ENCODE measurements around the gene NPR2. TPM values are rescaled to one million over a fixed set of nuclear protein-coding genes. Genes with fewer than 3 reads are reported as not detected.
A peak's percentile ranks its signal among the peaks of the same experiment; 100 is the strongest.

The NPR2 gene
- total RNA-seq, 1 donor from 2014 or later: 22.0 TPM

- no peak for DNase-seq (ENCODE audit: low spot score)
These were observed 27.6 kb upstream of the NPR2 start for GRCh38 chr9:35763803-35764202.

DNA sequence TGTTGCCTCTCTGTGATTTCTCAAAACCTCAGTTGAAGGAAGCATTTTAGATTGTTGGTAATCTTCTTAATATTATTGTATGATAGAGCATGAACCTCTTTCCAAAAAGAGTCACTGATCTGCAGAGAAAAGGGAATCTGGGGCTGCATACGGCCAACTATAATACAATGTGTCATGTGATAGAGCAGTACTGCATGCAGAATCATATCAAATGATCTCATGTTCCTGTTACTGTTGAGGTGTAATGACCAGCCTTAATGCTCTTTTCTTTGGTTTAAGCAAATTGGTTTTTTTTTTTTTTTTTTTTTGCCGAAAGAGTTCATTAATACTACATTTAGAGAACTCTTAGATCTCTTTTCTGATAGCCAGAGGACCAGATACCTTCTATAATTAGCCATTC lies 24.4 kb upstream of the NPR2 start:
- DNase-seq (ENCODE audit: low spot score): no peak

DNA sequence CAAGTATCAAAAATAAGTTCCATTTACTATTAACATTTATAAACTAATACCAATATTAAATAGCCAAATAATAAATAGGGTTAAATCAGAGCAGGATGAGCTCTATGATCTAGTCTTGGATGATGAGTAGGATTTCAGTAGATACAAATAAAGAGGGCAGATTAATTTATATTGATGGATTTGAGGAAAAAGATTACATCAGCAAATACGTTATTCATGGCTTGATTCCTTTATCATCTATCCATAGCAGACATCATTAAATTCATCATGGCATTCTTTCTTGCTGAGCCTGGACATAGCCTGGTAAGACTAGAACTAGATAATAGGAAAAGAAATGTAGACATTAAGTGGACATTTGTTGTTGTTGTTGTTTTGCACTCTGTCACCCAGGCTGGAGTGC lies 23.9 kb upstream of the NPR2 start:
- DNase-seq (ENCODE audit: low spot score): no peak

- no peak for DNase-seq (ENCODE audit: low spot score)
These were observed 21.6 kb upstream of the NPR2 start for GRCh38 chr9:35769763-35770162.

DNA sequence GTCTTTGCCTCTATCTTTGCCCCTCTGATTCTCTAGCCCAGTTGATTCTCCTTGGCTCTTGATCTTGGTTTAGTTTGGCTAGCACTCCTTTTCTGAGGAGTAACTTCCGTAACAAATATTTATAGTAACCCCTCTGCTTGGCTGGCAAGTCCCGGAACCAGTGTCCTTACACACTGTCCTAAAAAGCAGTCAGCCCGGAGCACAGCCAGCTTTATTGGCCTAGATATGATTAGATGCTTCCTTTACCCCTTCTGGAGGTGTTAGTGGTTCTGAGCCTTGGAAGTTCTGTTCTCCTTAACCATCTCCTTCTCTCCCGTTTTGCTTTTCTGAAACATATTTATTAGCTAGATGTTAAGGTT lies 20.3 kb upstream of the NPR2 start:
- no peak for DNase-seq (ENCODE audit: low spot score)

DNA sequence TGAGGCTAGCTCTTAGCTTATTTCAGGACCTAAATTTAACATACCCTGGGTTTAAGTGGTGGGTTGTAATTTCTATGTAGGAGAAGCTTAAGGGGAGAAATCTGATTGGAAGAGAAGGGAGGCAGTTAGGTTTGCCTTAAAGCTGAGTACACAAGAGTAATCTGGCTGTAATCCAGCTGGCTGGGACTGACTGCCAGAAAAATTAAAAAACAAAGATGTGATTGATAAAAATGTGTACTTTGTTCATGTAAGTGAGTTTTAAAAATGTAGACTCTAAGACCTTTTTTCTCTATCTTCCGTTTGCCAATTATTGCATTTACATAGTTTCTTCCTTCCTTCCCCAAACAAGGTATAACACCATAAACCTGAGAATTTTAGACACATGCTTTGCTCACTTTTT lies 19.9 kb upstream of the NPR2 start:
- no peak for DNase-seq (ENCODE audit: low spot score)

- DNase-seq (ENCODE audit: low spot score): no peak
These were observed 19.4 kb upstream of the NPR2 start for GRCh38 chr9:35771943-35772342.

- DNase-seq (ENCODE audit: low spot score): no peak
These were observed 16.3 kb upstream of the NPR2 start for GRCh38 chr9:35774907-35775635.

- DNase-seq (ENCODE audit: low spot score): no peak
These were observed 15.4 kb upstream of the NPR2 start for GRCh38 chr9:35776018-35776417.

DNA sequence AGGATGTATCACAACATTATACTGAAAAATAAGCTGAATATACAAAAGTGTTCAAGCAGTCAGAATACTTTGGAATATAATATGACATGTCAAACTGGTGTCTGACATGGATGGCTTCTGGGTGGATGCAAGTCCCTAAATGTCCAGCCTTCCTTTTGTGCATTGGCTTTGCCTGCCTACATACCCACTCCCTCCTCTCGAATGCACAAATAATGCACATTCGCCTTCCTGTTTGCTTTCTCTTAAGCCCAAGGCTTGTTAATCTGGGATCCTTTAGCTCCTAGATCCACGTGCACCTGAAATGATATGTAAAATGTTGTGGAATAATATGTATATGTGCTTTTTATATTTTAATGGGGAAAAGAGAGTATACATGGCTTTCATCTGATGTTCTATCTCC lies 12.9 kb upstream of the NPR2 start:
- no peak for DNase-seq (ENCODE audit: low spot score)

- DNase-seq (ENCODE audit: low spot score): no peak
These were observed 10.3 kb upstream of the NPR2 start for GRCh38 chr9:35781066-35781465.

- no peak for DNase-seq (ENCODE audit: low spot score)
These were observed 8.0 kb upstream of the NPR2 start for GRCh38 chr9:35783418-35783817.

- DNase-seq (ENCODE audit: low spot score): no peak
These were observed 1.9 kb upstream of the NPR2 start for GRCh38 chr9:35789541-35789940.

- DNase-seq (ENCODE audit: low spot score): no peak
These were observed 1.4 kb upstream of the NPR2 start for GRCh38 chr9:35790025-35790384.

- DNase-seq (ENCODE audit: low spot score): peak; percentile 70
These were observed 750 bp upstream of the NPR2 start for GRCh38 chr9:35790385-35791296.

GRCh38 chr9:35792024-35792813 lies 828 bp downstream of the NPR2 start:
- no peak for DNase-seq (ENCODE audit: low spot score)

DNA sequence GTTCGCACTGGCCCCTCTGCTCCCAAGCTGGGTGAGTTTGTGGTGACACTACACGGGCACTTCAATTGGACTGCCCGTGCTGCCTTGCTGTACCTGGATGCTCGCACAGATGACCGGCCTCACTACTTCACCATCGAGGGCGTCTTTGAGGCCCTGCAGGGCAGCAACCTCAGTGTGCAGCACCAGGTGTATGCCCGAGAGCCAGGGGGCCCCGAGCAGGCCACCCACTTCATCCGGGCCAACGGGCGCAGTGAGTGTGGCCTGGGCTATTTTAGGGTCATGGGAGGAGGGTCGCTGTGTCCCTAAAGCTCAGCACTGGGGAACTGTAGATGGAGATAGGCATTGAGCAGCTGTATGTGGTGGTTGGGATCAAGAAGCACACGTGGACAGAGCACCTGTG lies 1.4 kb downstream of the NPR2 start:
- no peak for DNase-seq (ENCODE audit: low spot score)

GRCh38 chr9:35793461-35793860 lies 2.1 kb downstream of the NPR2 start:
- no peak for DNase-seq (ENCODE audit: low spot score)

- no peak for DNase-seq (ENCODE audit: low spot score)
These were observed 4.3 kb downstream of the NPR2 start for GRCh38 chr9:35795695-35796094.

- no peak for DNase-seq (ENCODE audit: low spot score)
These were observed 6.1 kb downstream of the NPR2 start for GRCh38 chr9:35797311-35798109.

GRCh38 chr9:35798658-35799374 lies 7.4 kb downstream of the NPR2 start:
- no peak for DNase-seq (ENCODE audit: low spot score)
